K562 (cell line): ENCODE measurements around the gene IGF2. TPM values are rescaled to one million over a fixed set of nuclear protein-coding genes. Genes with fewer than 3 reads are reported as not detected.
A peak's percentile ranks its signal among the peaks of the same experiment; 100 is the strongest.

Experiments
- BCL6 ChIP-seq: fragments of 250-450 bp; sonication (Bioruptor Pico); IDR thresholded peaks from 2 replicates; pipeline ENCODE4 v1.4.0; 2020
- CCAR2 ChIP-seq: fragments of 200-400 bp; formaldehyde crosslinking; IDR thresholded peaks from 2 replicates; pipeline ENCODE4 v1.6.1; 2017; ENCODE audit warnings: mild to moderate bottlenecking, low read depth, low read length
- GABPA ChIP-seq: fragments of 200-800 bp; sonication (Bioruptor generic); conservative IDR thresholded peaks from 2 replicates; pipeline ENCODE4 v1.6.1; 2016; ENCODE audit warnings: low read depth, missing genetic modification characterization, missing compliant biosample characterization
- NFIX ChIP-seq: fragments of 250-450 bp; sonication (Bioruptor Pico); IDR thresholded peaks from 2 replicates; pipeline ENCODE4 v1.4.0; 2020; ENCODE audit warnings: low read depth, mild to moderate bottlenecking, moderate library complexity
- NR2C2 ChIP-seq, 2 experiments: fragments of 200-800 bp in 1 of 2; sonication (Bioruptor generic) in 1 of 2; sonication (generic) in 1 of 2; formaldehyde crosslinking in 1 of 2; IDR thresholded peaks; 2 replicates each; pipeline versions ENCODE4 v1.6.1 to v1.8.0; 2016 to 2022; ENCODE audit warnings: mild to moderate bottlenecking in 1 of 2, missing compliant biosample characterization in 1 of 2, missing genetic modification characterization in 1 of 2, missing genetic modification reagents in 1 of 2
- PTBP1 ChIP-seq: fragments of 200-400 bp; formaldehyde crosslinking; IDR thresholded peaks from 2 replicates; pipeline ENCODE4 v1.6.1; 2017; ENCODE audit warnings: low read depth, low read length
- ZNF24 ChIP-seq: fragments of 450-650 bp; IDR thresholded peaks from 2 replicates; pipeline ENCODE4 v1.6.1; 2016
- ZNF778 ChIP-seq: fragments of 450-650 bp; formaldehyde crosslinking; IDR thresholded peaks from 2 replicates; pipeline ENCODE4 v1.4.0; 2020; ENCODE audit warnings: mild to moderate bottlenecking, moderate library complexity
- polyA plus RNA-seq, 8 experiments: library from polyadenylated mRNA; depleted of rRNA in 4 of 8; stranded (reverse) in 5 of 8; unstranded in 3 of 8; fragments of >200 nt; fragmentation: Nextera tagmentation in 2 of 8; fragmentation: Illumina TruSeq in 1 of 8; extraction: Ambion mirVana in 2 of 8; extraction: Trizol in 1 of 8; gene quantifications; 2 replicates each; pipeline versions ENCODE4 v1.2.1 to v1.2.3, GENCODE V29; 2011 to 2014; ENCODE audit warnings: inconsistent platforms in 1 of 8, missing spikeins in 1 of 8
- total RNA-seq, 7 experiments: library from RNA; depleted of rRNA in 6 of 7; stranded (reverse); fragments of >200 nt in 6 of 7; fragmentation: Illumina TruSeq in 2 of 7; extraction: Trizol in 2 of 7; gene quantifications; 2 replicates each; pipeline versions ENCODE4 v1.2.1 to v1.2.3, GENCODE V29; 2011 to 2021; ENCODE audit warnings: low replicate concordance in 1 of 7
- TF ChIP-seq, protein P1 (sequence below): fragments of 450-650 bp; IDR thresholded peaks from 2 replicates; pipeline ENCODE4 v1.7.0; 2016; ENCODE audit warnings: borderline replicate concordance
- TF ChIP-seq, protein P2 (sequence below): fragments of 450-650 bp; IDR thresholded peaks from 2 replicates; pipeline ENCODE4 v1.6.1; 2018; ENCODE audit warnings: mild to moderate bottlenecking, low read depth; ENCODE audit not compliant: partially characterized antibody

The IGF2 gene
- total and polyA plus RNA-seq, 9 of the 15 experiments (the other 6 are each of a cell fraction or from before 2014, with no cell fraction given) = 0.16 TPM; not detected in 8

DNA sequence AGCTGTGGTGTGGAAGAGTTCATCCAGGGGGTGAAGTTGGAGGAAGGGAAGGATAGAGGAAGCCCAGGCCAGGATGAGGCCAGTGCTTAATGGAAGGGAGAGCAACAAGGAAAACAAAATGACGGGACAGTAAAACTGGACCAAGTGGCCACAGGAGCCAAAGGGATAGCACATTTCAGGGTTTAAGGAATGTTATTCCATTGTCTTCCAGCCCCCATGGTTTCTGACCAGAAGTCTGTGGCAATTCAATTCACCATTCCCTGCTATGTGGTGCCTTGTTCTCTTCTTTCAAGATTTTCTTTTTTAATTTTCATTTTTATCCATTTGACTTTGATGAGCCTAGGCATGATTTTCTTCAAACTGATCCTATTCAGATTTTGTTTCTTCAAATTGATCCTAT is 22.5 kb downstream of the IGF2 start (continued):
- TF ChIP-seq, protein P1, sequence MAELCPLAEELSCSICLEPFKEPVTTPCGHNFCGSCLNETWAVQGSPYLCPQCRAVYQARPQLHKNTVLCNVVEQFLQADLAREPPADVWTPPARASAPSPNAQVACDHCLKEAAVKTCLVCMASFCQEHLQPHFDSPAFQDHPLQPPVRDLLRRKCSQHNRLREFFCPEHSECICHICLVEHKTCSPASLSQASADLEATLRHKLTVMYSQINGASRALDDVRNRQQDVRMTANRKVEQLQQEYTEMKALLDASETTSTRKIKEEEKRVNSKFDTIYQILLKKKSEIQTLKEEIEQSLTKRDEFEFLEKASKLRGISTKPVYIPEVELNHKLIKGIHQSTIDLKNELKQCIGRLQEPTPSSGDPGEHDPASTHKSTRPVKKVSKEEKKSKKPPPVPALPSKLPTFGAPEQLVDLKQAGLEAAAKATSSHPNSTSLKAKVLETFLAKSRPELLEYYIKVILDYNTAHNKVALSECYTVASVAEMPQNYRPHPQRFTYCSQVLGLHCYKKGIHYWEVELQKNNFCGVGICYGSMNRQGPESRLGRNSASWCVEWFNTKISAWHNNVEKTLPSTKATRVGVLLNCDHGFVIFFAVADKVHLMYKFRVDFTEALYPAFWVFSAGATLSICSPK = no peak
- TF ChIP-seq GABPA (tag) (peak; percentile 62), ZNF778 (no peak), CCAR2 (no peak), NFIX (CRISPR knock-in tag) (no peak), ZNF24 (no peak), PTBP1 (no peak), NR2C2 (CRISPR knock-in tag; IDR thresholded peaks at IDR 0.05) (no peak), NR2C2 (tag; IDR thresholded peaks at IDR 0.05) (no peak), BCL6 (no peak)
- TF ChIP-seq, protein P2, sequence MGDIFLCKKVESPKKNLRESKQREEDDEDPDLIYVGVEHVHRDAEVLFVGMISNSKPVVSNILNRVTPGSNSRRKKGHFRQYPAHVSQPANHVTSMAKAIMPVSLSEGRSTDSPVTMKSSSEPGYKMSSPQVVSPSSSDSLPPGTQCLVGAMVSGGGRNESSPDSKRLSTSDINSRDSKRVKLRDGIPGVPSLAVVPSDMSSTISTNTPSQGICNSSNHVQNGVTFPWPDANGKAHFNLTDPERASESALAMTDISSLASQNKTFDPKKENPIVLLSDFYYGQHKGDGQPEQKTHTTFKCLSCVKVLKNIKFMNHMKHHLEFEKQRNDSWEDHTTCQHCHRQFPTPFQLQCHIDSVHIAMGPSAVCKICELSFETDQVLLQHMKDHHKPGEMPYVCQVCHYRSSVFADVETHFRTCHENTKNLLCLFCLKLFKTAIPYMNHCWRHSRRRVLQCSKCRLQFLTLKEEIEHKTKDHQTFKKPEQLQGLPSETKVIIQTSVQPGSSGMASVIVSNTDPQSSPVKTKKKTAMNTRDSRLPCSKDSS = peak; percentile 44
